Measurements from ENCODE around the gene MYL7.

MYL7 gene

DNA sequence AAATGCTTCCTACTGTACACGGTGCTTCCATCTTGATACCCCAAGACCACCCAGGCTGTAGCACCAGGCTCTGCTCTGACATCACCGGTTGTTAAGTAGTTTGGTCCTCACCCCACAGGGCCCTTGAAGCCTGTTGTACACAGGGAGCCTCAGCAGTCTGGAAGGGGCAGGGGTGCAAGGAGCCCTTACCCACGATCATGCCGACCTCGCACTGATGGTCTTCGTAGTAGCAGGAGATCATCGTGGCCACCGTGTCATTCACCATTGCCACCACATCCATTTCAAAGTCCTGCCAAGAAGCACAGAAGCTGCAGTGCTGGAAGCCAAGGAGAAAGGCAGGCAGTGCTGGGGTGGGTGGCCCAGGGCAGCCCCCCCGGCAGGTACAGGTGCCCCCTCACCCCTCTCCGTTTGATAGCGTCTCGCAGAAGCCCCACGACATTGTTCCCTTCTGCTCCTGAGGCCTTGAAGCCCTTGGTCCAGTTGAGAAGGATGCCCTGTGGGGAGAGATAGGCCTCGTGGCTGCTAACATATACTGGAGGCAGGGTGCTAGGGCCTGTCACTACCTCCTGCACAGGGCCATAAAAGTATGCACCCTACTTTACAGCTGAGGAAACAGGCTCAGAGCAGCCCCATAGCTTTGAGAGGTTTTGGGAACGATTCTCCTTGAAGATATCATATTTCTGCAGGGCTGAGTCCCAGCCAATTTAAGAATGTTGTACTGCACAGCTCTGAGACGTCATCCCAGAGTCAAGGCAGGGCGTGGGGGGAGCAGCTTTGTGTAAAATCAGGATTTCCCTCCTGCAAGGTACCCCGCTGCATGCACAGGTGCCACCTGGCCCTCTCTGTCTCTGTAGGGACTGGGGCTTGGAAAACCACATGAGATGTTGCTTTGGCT, 8.7 kb upstream of the MYL7 start:
- no peak for DNase-seq

GRCh38 chr7:44148961-44149536, 7.9 kb upstream of the MYL7 start:
- no peak for DNase-seq

DNA sequence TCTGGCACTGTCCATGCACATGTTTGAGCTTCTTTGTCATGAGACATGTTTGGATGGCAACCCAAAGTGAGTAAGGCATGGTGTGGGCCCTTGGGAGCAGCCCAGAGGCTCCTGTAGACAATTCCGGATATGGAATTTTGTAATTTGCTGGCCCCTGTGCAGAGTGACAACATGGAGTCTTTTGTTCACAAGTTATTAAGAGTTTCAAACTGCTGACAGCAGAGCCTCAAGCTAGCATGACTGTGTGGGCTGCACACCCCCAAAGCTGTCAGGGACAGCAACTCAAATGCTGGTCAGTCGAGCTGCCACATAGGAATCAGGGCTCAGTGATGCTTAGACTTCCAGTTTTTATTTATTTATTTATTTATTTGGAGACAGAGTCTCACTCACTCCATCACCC, 7.0 kb upstream of the MYL7 start:
- no peak for DNase-seq

GRCh38 chr7:44147026-44147991, 6.2 kb upstream of the MYL7 start:
- no peak for DNase-seq

DNA sequence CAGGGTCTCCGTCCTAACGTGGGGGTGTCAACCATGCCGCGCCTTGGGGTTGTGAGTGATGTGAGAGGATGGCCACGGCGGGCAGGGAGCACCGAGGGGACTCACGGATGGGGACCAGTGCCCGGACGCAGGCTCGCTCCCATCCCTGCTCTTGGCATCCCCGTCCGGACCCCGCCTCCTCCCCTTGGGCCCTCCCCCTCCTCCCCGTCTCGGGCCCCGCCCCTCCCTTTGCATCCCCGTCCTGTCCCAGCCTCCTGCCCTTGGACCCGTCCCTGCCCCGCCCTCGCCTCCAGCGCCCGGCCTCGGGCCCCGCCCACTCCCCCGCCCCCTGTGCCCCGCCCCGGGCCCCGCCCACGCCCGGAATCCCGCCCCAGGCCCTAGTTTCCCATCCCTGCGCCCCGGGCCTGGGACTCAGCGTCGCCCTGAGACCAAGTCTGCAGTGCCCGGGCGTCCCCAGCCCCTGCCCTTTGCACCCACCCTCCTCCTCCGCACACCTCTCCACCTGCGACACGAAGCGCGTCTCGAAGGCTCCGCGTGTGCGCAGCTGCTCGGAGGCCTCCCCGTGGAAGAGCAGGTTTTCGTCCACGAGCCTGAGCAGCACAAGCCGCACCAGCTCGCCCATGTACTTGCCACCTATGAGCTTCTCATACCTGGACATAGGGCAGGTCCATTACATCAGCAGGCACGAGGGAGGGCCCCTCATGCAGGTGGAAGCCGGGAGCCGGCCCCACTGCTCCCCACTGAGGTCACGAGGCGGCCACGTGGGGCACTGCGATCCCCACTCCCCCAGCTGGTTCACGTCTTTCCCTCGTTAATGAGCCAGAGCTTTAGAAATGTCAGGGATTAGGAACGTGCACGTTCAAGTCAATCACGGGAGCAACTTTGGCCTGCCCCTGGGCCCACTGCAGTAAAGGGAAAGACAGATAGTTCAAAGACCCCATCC, 5.1 kb upstream of the MYL7 start:
- DNase-seq = peak; percentile 40

DNA sequence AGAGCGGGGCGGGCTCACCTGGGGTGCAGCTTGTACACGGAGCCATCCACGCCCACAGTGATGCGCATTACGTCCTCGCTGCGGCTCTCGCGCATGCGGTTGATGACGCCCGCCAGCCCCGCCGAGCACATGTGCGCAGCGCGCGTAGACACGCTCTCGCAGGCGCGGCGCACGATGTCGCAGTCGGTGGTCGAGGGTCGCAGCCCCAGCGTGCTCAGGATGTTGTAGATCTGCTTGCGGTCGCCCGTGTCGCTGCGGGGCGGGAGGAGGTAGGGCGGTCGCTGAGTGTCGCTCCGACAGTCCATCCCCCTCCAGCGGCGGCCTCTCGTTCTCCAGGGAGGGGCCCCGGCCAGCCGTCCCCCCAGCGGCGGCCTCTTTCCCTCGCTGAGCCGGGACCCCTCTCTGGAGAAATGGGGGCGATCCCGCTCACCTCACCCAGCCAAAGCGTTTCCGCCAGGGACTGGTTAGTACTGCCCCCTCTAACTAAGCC, 4.4 kb upstream of the MYL7 start:
- no peak for DNase-seq

- DNase-seq = no peak
These were observed 3.9 kb upstream of the MYL7 start for GRCh38 chr7:44144968-44145478.

GRCh38 chr7:44144426-44144967, 3.4 kb upstream of the MYL7 start:
- no peak for DNase-seq

GRCh38 chr7:44143646-44144250, 2.6 kb upstream of the MYL7 start:
- no peak for DNase-seq

DNA sequence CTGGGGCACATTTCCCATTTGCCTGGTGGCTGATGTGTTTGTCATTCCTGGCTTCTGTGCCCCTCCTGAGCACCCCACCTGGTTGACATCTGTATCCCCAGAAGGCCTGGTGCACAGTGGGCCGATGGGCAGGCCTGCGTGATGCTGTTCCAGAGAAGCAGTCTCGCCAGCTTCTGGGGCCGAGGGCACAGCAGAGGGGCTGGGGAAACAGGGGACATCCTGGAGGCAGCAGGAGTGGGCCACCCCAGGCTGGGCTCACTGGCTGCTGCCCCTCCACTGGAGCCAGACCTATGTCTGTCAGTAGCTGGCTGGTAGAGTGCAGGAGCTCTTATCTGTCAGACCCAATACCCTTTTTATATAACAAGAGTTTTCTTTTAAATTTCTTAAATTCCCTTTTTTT, 896 bp upstream of the MYL7 start:
- DNase-seq = no peak

- DNase-seq = no peak
These were observed 791 bp downstream of the MYL7 start for GRCh38 chr7:44140341-44140740.

- no peak for DNase-seq
These were observed 1.7 kb downstream of the MYL7 start for GRCh38 chr7:44139311-44140010.

GRCh38 chr7:44138698-44139097, 2.4 kb downstream of the MYL7 start:
- DNase-seq = no peak

GRCh38 chr7:44136731-44137130, 4.4 kb downstream of the MYL7 start:
- no peak for DNase-seq

- DNase-seq = peak; percentile 46
These were observed 6.0 kb downstream of the MYL7 start for GRCh38 chr7:44134943-44135628.

GRCh38 chr7:44133295-44133694, 7.8 kb downstream of the MYL7 start:
- no peak for DNase-seq

GRCh38 chr7:44132039-44132438, 9.1 kb downstream of the MYL7 start:
- peak; percentile 95 for DNase-seq

GRCh38 chr7:44131173-44132029, 9.7 kb downstream of the MYL7 start:
- peak; percentile 52 for DNase-seq

Measured in NCI-H226 (cell line).